ENCODE measurements around the gene KSR1. TPM values are rescaled to one million over a fixed set of nuclear protein-coding genes. Genes with fewer than 3 reads are reported as not detected.

KSR1 gene
- total RNA-seq, 1 donor from 2014 or later, result 9.5 TPM

DNA sequence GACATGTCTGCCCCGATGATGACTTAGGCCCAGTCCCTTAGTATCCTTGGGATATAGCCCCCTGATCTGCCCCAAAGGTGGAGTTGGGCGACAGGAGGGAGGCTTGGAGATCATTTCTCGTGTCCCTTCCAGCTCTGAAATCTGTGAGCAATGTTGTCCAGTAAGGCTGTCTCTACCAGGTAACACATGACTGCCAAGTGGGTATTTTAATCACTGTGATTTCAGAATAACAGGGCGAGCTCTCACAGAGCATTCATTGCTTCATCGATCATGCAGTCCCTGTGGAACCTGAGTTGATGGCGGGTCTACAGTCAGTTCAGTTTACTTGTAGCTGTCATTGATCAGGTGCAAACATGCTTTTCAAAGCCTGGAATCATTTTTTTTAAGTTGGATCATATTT, 39.2 kb downstream of the KSR1 start:
- Histone ChIP-seq H3K36me3 (no peaks in the 10 kb centered on the region), H3K9me3 (replicated peaks) (no peaks in the 10 kb centered on the region), H3K27ac (replicated peaks) (no peak overlapping the region), H3K27me3 (ENCODE audit: low read depth) (no peaks in the 10 kb centered on the region), H3K4me1 (peaks cover 33% of the 10 kb centered on the region), H3K4me3 (no peak overlapping the region)
- intact Hi-C loops (cut with micrococcal nuclease), result no loop called here
- no peak for DNase-seq
- TF ChIP-seq, protein P1, sequence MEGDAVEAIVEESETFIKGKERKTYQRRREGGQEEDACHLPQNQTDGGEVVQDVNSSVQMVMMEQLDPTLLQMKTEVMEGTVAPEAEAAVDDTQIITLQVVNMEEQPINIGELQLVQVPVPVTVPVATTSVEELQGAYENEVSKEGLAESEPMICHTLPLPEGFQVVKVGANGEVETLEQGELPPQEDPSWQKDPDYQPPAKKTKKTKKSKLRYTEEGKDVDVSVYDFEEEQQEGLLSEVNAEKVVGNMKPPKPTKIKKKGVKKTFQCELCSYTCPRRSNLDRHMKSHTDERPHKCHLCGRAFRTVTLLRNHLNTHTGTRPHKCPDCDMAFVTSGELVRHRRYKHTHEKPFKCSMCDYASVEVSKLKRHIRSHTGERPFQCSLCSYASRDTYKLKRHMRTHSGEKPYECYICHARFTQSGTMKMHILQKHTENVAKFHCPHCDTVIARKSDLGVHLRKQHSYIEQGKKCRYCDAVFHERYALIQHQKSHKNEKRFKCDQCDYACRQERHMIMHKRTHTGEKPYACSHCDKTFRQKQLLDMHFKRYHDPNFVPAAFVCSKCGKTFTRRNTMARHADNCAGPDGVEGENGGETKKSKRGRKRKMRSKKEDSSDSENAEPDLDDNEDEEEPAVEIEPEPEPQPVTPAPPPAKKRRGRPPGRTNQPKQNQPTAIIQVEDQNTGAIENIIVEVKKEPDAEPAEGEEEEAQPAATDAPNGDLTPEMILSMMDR (IDR thresholded peaks at IDR 0.05; ENCODE audit: borderline replicate concordance), result no peak

DNA sequence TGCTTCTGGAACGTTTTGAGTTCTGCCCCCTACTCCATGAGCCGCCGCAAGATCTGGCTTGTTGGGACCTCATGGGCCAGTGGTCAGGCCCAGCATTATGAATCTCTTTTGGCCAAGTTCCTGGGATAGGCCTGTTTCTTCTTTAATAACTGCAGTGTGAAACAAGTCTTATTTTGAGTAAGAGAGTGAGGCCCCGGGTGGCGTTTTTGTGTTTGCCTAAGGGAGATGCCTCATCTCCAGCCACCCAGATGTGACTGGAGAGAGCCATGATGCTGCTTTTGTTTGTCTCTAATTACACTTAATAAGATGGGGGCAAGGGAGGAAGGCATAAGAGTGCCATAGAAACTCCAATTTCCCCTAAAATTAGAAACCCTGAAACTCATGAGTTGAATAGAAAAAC, 39.8 kb downstream of the KSR1 start:
- TF ChIP-seq, protein P1 (IDR thresholded peaks at IDR 0.05; ENCODE audit: borderline replicate concordance), result no peak
- no peak for DNase-seq
- Histone ChIP-seq H3K36me3 (no peaks in the 10 kb centered on the region), H3K27ac (replicated peaks) (no peak overlapping the region), H3K27me3 (ENCODE audit: low read depth) (no peaks in the 10 kb centered on the region), H3K4me3 (no peak overlapping the region), H3K4me1 (peaks cover 33% of the 10 kb centered on the region), H3K9me3 (replicated peaks) (peaks cover 4% of the 10 kb centered on the region)
- intact Hi-C loops (cut with micrococcal nuclease), result no loop called here

DNA sequence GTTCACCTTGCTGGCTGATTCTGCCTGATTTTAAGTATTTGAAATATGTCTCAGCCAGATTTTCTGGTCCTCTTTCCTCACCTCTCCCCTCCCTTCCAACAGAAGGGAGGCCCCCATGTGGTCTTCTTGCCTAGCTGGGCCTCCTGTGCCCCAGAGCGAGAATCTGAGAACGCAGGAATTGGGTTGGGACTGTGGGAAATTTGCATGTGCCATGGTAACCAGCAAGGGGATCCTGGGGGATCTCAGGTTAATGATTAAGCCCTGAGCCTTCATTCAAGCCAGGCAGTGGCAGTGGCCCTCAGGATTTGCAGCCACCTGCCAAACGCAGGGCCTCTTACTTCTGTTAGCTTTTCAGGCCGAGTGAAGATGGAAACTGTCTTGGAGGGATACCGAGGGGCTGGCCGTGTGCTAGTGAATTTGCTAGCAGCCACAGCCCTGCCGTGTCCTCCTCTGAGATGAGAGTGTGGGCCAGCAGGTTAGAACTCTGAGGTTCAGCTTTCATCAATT, 40.2 kb downstream of the KSR1 start:
- peaks cover 9% of the 10 kb centered on the region for H3K9me3 ChIP-seq (replicated peaks)
- no peak overlapping the region for H3K4me3 ChIP-seq
- H3K27ac ChIP-seq (replicated peaks), result no peak overlapping the region
- no peak for DNase-seq
- peaks cover 33% of the 10 kb centered on the region for H3K4me1 ChIP-seq
- H3K36me3 ChIP-seq, result no peaks in the 10 kb centered on the region
- H3K27me3 ChIP-seq (ENCODE audit: low read depth), result no peaks in the 10 kb centered on the region
- intact Hi-C loops (cut with micrococcal nuclease), result no loop called here
- TF ChIP-seq, protein P1 (IDR thresholded peaks at IDR 0.05; ENCODE audit: borderline replicate concordance), result no peak

DNA sequence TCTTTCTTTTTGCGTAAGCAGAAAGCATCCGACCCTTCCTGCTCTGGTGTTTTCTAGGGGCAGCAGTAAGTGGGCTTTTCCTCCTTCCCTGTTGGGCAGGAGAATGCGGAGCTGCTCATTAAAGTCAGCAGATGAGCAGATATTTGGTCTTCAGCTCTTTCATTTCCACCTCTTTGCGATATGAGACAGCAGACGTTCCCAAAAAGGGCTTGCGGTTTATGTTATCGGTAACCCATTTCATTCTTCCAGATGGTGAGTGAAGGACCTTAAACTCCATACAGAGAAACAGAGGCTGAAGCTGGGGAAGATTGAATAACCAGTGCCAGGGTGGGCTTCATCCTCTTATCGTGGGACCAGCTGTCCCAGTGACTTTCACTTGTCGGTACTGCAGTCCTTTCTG, 40.7 kb downstream of the KSR1 start:
- Histone ChIP-seq H3K9me3 (replicated peaks) (peaks cover 12% of the 10 kb centered on the region), H3K4me3 (no peak overlapping the region), H3K27me3 (ENCODE audit: low read depth) (no peaks in the 10 kb centered on the region), H3K27ac (replicated peaks) (no peak overlapping the region), H3K36me3 (no peaks in the 10 kb centered on the region), H3K4me1 (peaks cover 33% of the 10 kb centered on the region)
- TF ChIP-seq, protein P1 (IDR thresholded peaks at IDR 0.05; ENCODE audit: borderline replicate concordance), result no peak
- no peak for DNase-seq
- intact Hi-C loops (cut with micrococcal nuclease), result no loop called here

DNA sequence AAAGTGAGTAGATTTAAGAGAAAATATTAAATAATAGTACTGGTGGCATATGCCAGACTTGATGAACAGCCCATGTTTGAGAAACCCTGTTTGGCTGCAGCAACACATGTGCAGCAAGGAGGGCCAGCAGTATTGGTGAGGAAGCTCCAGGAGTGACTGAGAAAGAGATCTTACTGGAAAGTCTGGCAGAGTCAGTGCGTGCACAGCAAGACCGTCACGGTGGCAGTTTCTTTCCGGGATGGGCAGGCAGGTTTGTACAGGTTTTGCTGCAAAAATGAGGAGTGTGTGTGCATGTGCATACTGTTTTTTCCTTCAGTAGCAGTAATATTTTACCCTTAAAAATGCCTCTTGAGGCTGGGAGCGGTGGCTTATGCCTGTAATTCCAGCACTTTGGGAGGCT, 41.4 kb downstream of the KSR1 start:
- Histone ChIP-seq H3K4me3 (no peak overlapping the region), H3K9me3 (replicated peaks) (peaks cover 12% of the 10 kb centered on the region), H3K4me1 (peaks cover 41% of the 10 kb centered on the region), H3K27ac (replicated peaks) (no peak overlapping the region), H3K36me3 (no peaks in the 10 kb centered on the region), H3K27me3 (ENCODE audit: low read depth) (no peaks in the 10 kb centered on the region)
- DNase-seq, result no peak
- intact Hi-C loops (cut with micrococcal nuclease), result no loop called here
- TF ChIP-seq, protein P1 (IDR thresholded peaks at IDR 0.05; ENCODE audit: borderline replicate concordance), result no peak
